ENCODE data around the gene HEXA. TPM values are rescaled to one million over a fixed set of nuclear protein-coding genes. Genes with fewer than 3 reads are reported as not detected.
"Not testable (repeated sequence)": the region's sequence is repeated elsewhere in the genome, so short reads cannot be mapped to it uniquely, and the experiment has no call there.

The HEXA gene
- total RNA-seq, 1 experiment from 2014 or later: 199 TPM

DNA sequence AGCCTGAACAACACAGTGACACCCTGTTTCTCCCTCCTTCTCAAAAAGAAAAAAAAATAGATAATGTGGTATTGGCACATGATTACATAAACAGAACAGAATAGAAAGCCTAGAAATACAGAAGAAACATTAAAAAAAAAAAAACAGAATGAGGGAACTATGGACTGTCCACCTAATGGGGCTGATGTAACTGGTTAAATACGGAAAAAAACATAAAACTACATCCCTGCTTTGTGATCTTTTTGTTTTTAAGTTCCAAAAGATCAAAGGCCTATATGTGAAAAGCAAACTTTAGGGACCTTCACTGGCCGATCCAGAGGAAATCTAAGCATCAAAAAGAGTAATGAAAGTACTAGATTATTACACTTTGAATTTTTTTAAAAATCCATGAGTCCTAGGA lies 39.5 kb upstream of the HEXA start:
- Histone ChIP-seq H3K9me3 (ENCODE audit: control insufficient read depth, insufficient read depth, low read depth, low read length) (no peaks in the 10 kb centered on the region), H3K36me3 (ENCODE audit: control insufficient read depth, insufficient read depth, low read length) (no peaks in the 10 kb centered on the region), H3K4me3 (ENCODE audit: low read depth in 2 of 2, low read length in 2 of 2) (no peak overlapping the region), H3K4me1 (ENCODE audit: control insufficient read depth, insufficient read depth, low read length) (no peaks in the 10 kb centered on the region), H3K27ac (ENCODE audit: low read length) (no peak overlapping the region), H3K27me3 (ENCODE audit: control insufficient read depth, insufficient read depth, low read length) (peaks cover 2% of the 10 kb centered on the region; the same call in 1 of the 2 replicates)
- in situ Hi-C loops (cut with HindIII; ENCODE audit: low pct_unique_long_range_greater_than_20kb, low sequenced_read_pairs) (no loop called here), intact Hi-C loops (cut with micrococcal nuclease; ENCODE audit: unreplicated experiment) (no loop called here)
- ATAC-seq (no peak), DNase-seq (ENCODE audit: low read depth, low spot score) (no peak)
- ChIA-PET CTCF (no interaction called here), POLR2A (no interaction called here)
- no peak for TF ChIP-seq TCF7L2 (IDR thresholded peaks at IDR 0.05; ENCODE audit: low read depth, low read length)
- TF ChIP-seq, protein P1, sequence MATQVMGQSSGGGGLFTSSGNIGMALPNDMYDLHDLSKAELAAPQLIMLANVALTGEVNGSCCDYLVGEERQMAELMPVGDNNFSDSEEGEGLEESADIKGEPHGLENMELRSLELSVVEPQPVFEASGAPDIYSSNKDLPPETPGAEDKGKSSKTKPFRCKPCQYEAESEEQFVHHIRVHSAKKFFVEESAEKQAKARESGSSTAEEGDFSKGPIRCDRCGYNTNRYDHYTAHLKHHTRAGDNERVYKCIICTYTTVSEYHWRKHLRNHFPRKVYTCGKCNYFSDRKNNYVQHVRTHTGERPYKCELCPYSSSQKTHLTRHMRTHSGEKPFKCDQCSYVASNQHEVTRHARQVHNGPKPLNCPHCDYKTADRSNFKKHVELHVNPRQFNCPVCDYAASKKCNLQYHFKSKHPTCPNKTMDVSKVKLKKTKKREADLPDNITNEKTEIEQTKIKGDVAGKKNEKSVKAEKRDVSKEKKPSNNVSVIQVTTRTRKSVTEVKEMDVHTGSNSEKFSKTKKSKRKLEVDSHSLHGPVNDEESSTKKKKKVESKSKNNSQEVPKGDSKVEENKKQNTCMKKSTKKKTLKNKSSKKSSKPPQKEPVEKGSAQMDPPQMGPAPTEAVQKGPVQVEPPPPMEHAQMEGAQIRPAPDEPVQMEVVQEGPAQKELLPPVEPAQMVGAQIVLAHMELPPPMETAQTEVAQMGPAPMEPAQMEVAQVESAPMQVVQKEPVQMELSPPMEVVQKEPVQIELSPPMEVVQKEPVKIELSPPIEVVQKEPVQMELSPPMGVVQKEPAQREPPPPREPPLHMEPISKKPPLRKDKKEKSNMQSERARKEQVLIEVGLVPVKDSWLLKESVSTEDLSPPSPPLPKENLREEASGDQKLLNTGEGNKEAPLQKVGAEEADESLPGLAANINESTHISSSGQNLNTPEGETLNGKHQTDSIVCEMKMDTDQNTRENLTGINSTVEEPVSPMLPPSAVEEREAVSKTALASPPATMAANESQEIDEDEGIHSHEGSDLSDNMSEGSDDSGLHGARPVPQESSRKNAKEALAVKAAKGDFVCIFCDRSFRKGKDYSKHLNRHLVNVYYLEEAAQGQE (IDR thresholded peaks at IDR 0.05; ENCODE audit: insufficient read depth in 1 of 2, low read depth in 2 of 2, low read length in 1 of 2): no peak
- BruUV-seq (replicated peaks): no TSS peak

DNA sequence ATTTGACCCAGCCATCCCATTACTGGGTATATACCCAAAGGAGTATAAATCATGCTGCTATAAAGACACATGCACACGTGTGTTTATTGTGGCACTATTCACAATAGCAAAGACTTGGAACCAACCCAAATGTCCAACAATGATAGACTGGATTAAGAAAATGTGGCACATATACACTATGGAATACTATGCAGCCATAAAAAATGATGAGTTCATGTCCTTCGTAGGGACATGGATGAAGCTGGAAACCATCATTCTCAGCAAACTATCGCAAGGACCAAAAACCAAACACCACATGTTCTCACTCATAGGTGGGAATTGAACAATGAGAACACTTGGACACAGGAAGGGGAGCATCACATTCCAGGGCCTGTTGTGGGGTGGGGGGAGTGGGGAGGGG lies 37.5 kb upstream of the HEXA start:
- ATAC-seq; H3K27me3 ChIP-seq (ENCODE audit: control insufficient read depth, insufficient read depth, low read length); H3K9me3 ChIP-seq (ENCODE audit: control insufficient read depth, insufficient read depth, low read depth, low read length); H3K36me3 ChIP-seq (ENCODE audit: control insufficient read depth, insufficient read depth, low read length); DNase-seq (ENCODE audit: low read depth, low spot score); H3K4me1 ChIP-seq (ENCODE audit: control insufficient read depth, insufficient read depth, low read length); CTCF ChIA-PET; in situ Hi-C loops (cut with HindIII; ENCODE audit: low pct_unique_long_range_greater_than_20kb, low sequenced_read_pairs); POLR2A ChIA-PET; intact Hi-C loops (cut with micrococcal nuclease; ENCODE audit: unreplicated experiment); H3K4me3 ChIP-seq (ENCODE audit: low read depth in 2 of 2, low read length in 2 of 2); BruUV-seq (replicated peaks); H3K27ac ChIP-seq (ENCODE audit: low read length): not testable (repeated sequence)

DNA sequence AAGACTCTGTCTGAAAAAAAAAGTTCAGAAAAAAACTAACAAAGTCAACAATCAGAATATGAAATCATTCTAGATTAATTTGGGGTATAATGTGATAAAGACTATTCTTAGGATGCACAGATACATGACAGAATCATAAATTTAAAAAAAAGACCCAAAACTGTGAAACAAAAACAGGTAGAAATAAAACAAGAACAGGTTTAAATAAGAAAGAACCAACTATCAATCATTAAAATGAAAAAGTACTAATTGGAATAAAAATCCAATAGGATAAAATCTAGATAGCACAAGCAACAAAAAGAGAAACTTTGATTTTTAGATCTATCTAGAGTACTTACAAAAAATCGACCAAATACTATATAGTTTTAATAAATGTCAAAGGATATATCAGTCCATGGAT lies 35.7 kb upstream of the HEXA start:
- in situ Hi-C loops (cut with HindIII; ENCODE audit: low pct_unique_long_range_greater_than_20kb, low sequenced_read_pairs) (no loop called here), intact Hi-C loops (cut with micrococcal nuclease; ENCODE audit: unreplicated experiment) (no loop called here)
- POLR2A ChIA-PET: no interaction called here
- no peak for ATAC-seq
- Histone ChIP-seq H3K4me3 (ENCODE audit: low read depth in 2 of 2, low read length in 2 of 2) (no peak overlapping the region), H3K9me3 (ENCODE audit: control insufficient read depth, insufficient read depth, low read depth, low read length) (no peaks in the 10 kb centered on the region), H3K27me3 (ENCODE audit: control insufficient read depth, insufficient read depth, low read length) (peaks cover 10% of the 10 kb centered on the region), H3K27ac (ENCODE audit: low read length) (no peak overlapping the region), H3K4me1 (ENCODE audit: control insufficient read depth, insufficient read depth, low read length) (no peaks in the 10 kb centered on the region), H3K36me3 (ENCODE audit: control insufficient read depth, insufficient read depth, low read length) (no peaks in the 10 kb centered on the region)
- TF ChIP-seq SIN3A (IDR thresholded peaks at IDR 0.05; ENCODE audit: borderline replicate concordance, insufficient read depth, low read depth, low read length) (no peak), POLR2AphosphoS5 (IDR thresholded peaks at IDR 0.05; ENCODE audit: low read depth, low read length) (no peak), TCF7L2 (IDR thresholded peaks at IDR 0.05; ENCODE audit: low read depth, low read length) (no peak)
- TF ChIP-seq, protein P1 (IDR thresholded peaks at IDR 0.05; ENCODE audit: insufficient read depth in 1 of 2, low read depth in 2 of 2, low read length in 1 of 2): no peak
- no TSS peak for BruUV-seq (replicated peaks)
- DNase-seq (ENCODE audit: low read depth, low spot score): no peak
- CTCF ChIA-PET: no interaction called here

Measured in Panc1 (cell line).